Progenitor cell of endocrine pancreas (in vitro differentiated cells): Measurements from ENCODE around the gene EYA2. TPM values are rescaled to one million over a fixed set of nuclear protein-coding genes. Genes with fewer than 3 reads are reported as not detected.

Experiments
- DNase-seq: peaks from one replicate; pipeline ENCODE4 v3.0.0; 2021; ENCODE audit warnings: low spot score; ENCODE audit not compliant: unreplicated experiment
- H3K27ac Mint-ChIP-seq: 2 replicates; pipeline ENCODE4 v1.8.0; 2021; ENCODE audit warnings: mild to moderate bottlenecking, moderate library complexity, mixed read lengths
- H3K27me3 Mint-ChIP-seq: 2 replicates; pipeline ENCODE4 v1.8.0; 2021; ENCODE audit warnings: mixed read lengths
- H3K36me3 Mint-ChIP-seq: 2 replicates; pipeline ENCODE4 v1.8.0; 2022; ENCODE audit warnings: mixed read lengths; ENCODE audit not compliant: insufficient read depth
- H3K4me1 Mint-ChIP-seq: 2 replicates; pipeline ENCODE4 v1.8.0; 2021; ENCODE audit warnings: low read depth, mixed read lengths
- H3K4me3 Mint-ChIP-seq: 2 replicates; pipeline ENCODE4 v1.8.0; 2021; ENCODE audit warnings: low read depth, mild to moderate bottlenecking, moderate library complexity, mixed read lengths
- H3K9me3 Mint-ChIP-seq: 2 replicates; pipeline ENCODE4 v1.8.0; 2021; ENCODE audit warnings: low read depth, mixed read lengths
- CTCF ChIP-seq: fragments of 200-600 bp; sonication (generic); IDR thresholded peaks from one replicate; pipeline ENCODE4 v1.5.0; 2021; ENCODE audit warnings: antibody characterized with exemption, mild to moderate bottlenecking; ENCODE audit not compliant: unreplicated experiment
- total RNA-seq: library from RNA; stranded (reverse); gene quantifications from 2 replicates; pipeline ENCODE4 v1.2.1, GENCODE V29; 2021

Gene EYA2
- total RNA-seq, 1 donor from 2014 or later: 0.53 TPM

GRCh38 chr20:47099093-47099492 lies 204.4 kb downstream of the EYA2 start:
- H3K27ac Mint-ChIP-seq: no peak overlapping the region
- DNase-seq: no peak

GRCh38 chr20:47099825-47100441 lies 205.3 kb downstream of the EYA2 start:
- Mint-ChIP-seq H3K27me3 (no peaks in the 10 kb centered on the region), H3K4me1 (no peaks in the 10 kb centered on the region), H3K9me3 (peaks cover 11% of the 10 kb centered on the region), H3K27ac (no peak overlapping the region), H3K36me3 (no peaks in the 10 kb centered on the region), H3K4me3 (no peak overlapping the region)
- no peak for DNase-seq
- TF ChIP-seq CTCF: no peak

More at GRCh38 chr20:47099093-47099492, 204.4 kb downstream of the EYA2 start:
- Mint-ChIP-seq H3K9me3 (peaks cover 11% of the 10 kb centered on the region), H3K36me3 (no peaks in the 10 kb centered on the region), H3K4me1 (no peaks in the 10 kb centered on the region), H3K4me3 (no peak overlapping the region), H3K27me3 (no peaks in the 10 kb centered on the region)
- TF ChIP-seq CTCF: no peak

- no peak for DNase-seq
- Mint-ChIP-seq H3K36me3 (no peaks in the 10 kb centered on the region), H3K27ac (no peak overlapping the region), H3K9me3 (peaks cover 11% of the 10 kb centered on the region), H3K4me3 (no peak overlapping the region), H3K4me1 (peaks cover 2% of the 10 kb centered on the region), H3K27me3 (no peaks in the 10 kb centered on the region)
- no peak for TF ChIP-seq CTCF
Measured at GRCh38 chr20:47102629-47103028, 208.0 kb downstream of the EYA2 start.

GRCh38 chr20:47106786-47107185 lies 212.1 kb downstream of the EYA2 start:
- Mint-ChIP-seq H3K9me3 (peaks cover 10% of the 10 kb centered on the region), H3K27ac (peak overlapping the region; percentile 44)
- DNase-seq: no peak

GRCh38 chr20:47108994-47109393 lies 214.4 kb downstream of the EYA2 start:
- Mint-ChIP-seq H3K27ac (no peak overlapping the region), H3K36me3 (peaks cover 2% of the 10 kb centered on the region), H3K4me3 (no peak overlapping the region), H3K4me1 (peaks cover 2% of the 10 kb centered on the region), H3K27me3 (no peaks in the 10 kb centered on the region), H3K9me3 (peaks cover 4% of the 10 kb centered on the region)
- DNase-seq: no peak
- no peak for TF ChIP-seq CTCF

More at GRCh38 chr20:47106786-47107185, 212.1 kb downstream of the EYA2 start:
- no peak for TF ChIP-seq CTCF
- Mint-ChIP-seq H3K27me3 (no peaks in the 10 kb centered on the region), H3K36me3 (peaks cover 2% of the 10 kb centered on the region), H3K4me3 (no peak overlapping the region), H3K4me1 (peaks cover 2% of the 10 kb centered on the region)
